ENCODE measurements around the gene GPRASP3. TPM values are rescaled to one million over a fixed set of nuclear protein-coding genes. Genes with fewer than 3 reads are reported as not detected.

The GPRASP3 gene, protein sequence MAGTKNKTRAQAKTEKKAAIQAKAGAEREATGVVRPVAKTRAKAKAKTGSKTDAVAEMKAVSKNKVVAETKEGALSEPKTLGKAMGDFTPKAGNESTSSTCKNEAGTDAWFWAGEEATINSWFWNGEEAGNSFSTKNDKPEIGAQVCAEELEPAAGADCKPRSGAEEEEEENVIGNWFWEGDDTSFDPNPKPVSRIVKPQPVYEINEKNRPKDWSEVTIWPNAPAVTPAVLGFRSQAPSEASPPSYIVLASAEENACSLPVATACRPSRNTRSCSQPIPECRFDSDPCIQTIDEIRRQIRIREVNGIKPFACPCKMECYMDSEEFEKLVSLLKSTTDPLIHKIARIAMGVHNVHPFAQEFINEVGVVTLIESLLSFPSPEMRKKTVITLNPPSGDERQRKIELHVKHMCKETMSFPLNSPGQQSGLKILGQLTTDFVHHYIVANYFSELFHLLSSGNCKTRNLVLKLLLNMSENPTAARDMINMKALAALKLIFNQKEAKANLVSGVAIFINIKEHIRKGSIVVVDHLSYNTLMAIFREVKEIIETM
- total RNA-seq (2022; extraction: Qiagen RNA extraction; ENCODE audit: low read depth) = 2.0 to 4.6 TPM (median 3.5 TPM) in 5 replicates

DNA sequence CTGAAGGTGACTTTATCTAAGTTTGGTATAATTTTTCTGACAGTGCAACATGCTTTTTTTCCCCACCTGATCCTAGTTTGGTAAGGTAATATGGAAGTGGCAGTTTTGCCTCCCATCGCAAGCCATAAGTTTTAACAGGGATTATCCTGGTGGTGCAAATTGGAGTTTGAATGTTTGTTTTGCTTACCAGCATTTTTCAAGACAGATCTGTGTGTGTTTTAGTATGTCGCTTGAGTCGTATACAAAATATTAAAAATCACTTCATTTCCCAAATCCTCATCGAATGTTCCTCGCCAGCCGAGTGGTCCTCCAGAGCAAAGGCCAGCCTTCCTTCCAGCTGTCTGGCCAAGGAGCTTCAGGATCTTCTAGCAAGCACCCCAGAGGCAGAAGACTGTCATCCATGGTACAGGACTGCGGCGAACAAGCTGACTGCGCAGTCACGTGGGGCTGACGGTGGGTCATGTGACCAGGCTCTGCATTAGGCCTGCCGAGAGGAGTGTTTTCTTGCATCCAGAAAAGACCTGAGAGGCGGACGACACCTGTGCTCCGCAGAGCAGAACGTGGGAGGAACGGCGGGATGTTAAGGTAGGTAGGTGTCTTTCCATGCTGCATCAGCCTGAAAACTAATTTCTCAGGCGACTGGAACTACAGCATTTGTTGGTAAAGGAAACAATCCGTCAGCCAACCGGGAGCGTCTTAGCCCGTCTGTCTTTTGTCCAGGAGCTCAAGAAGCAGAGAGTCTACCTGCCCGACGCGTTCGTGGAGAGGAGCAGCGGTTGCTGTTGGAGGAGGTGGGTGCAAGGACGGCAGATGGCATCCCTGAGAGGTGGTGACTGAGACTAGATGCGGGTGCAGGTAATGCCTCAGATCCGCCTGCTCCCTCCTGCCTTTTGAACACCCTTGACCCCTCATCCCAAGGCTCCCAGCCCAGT is at the start of gene GPRASP3:
Gene GPRASP3, plus strand, starts transcription at position 507 of the 932 bp plus-strand sequence. CDS start 28,253 bp downstream, outside the sequence.

DNA sequence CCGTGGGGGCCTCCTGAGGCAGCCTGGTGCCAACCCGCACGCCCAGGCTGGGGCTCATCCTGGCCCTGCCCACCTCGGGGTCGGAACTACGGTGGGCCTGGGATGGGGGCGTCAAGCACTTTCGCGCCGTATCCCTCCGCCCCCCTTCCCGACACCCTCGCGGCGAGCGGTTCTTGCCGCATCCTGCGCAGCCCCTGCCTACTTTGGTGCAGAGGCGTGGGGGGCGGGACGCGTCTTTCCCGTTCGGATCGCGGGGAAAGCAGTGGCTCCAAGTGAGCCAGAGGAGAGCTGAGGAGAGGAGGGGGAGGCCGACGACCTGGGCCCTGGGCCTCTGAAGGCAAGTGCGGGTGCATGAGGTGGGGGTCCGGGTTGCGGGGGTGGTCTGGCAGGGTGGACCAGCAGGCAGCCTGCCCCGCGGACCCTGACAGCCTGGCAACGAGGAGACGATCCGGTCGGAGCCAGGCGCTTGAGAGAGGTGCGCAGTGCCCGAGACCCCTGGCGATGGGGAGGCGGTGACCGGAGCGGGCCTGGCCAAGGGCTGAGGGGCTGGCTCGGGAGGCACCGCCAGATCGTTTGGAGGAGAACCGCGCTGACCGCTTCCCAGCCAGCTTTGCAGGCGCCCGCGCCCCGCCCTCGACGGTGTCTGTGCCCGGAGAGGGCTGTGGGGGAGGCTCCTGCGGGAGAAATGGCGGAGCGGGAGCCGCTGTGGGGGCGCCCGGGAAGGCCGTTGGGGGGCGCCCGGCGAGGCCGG is 8.2 kb upstream of the GPRASP3 start, which contains the start of gene GPRASP2:
Gene GPRASP2, plus strand, starts transcription at position 233 of the 751 bp plus-strand sequence. CDS start 2,422 bp downstream, outside the sequence.

Other genes with a start within 250 kb of the GPRASP3 start
- not detected in 5 replicates for gene TCP11X2, start 248.9 kb upstream of the GPRASP3 start, total RNA-seq (2022; extraction: Qiagen RNA extraction; ENCODE audit: low read depth)
- 0.47 to 1.1 TPM (median 0.97 TPM) in 4 of 5 replicates, not detected in the other for gene TMSB15A, start 204.0 kb upstream of the GPRASP3 start, total RNA-seq (2022; extraction: Qiagen RNA extraction; ENCODE audit: low read depth)
- 10.3 to 13.6 TPM (median 11.2 TPM) in 5 replicates for gene ARMCX5, start 121.2 kb upstream of the GPRASP3 start, total RNA-seq (2022; extraction: Qiagen RNA extraction; ENCODE audit: low read depth)
- 0.15 to 0.32 TPM (median 0.30 TPM) in 5 replicates for gene GPRASP1, start 69.3 kb upstream of the GPRASP3 start, total RNA-seq (2022; extraction: Qiagen RNA extraction; ENCODE audit: low read depth)
- 3.6 to 7.9 TPM (median 6.1 TPM) in 5 replicates for gene GPRASP2, start 8.3 kb upstream of the GPRASP3 start, total RNA-seq (2022; extraction: Qiagen RNA extraction; ENCODE audit: low read depth)
- 0.12 to 0.61 TPM (median 0.22 TPM) in 3 of 5 replicates, not detected in the others for gene RAB40AL, start 216.5 kb downstream of the GPRASP3 start, total RNA-seq (2022; extraction: Qiagen RNA extraction; ENCODE audit: low read depth)